Mesothelial cell of epicardium (in vitro differentiated cells): ENCODE data around the gene CSTPP1. TPM values are rescaled to one million over a fixed set of nuclear protein-coding genes. Genes with fewer than 3 reads are reported as not detected.

Experiments used
- DNase-seq, 2 experiments: peaks; one replicate each; pipeline ENCODE4 v3.0.0; 2021; ENCODE audit warnings: low spot score in 2 of 2; ENCODE audit not compliant: unreplicated experiment in 2 of 2
- H3K27ac Mint-ChIP-seq: 2 replicates; pipeline ENCODE4 v1.8.0; 2021; ENCODE audit warnings: mixed read lengths
- H3K27me3 Mint-ChIP-seq: 2 replicates; pipeline ENCODE4 v1.8.0; 2021; ENCODE audit warnings: low read depth, mixed read lengths
- H3K36me3 Mint-ChIP-seq: 2 replicates; pipeline ENCODE4 v1.8.0; 2021; ENCODE audit warnings: mixed read lengths
- H3K4me1 Mint-ChIP-seq: 2 replicates; pipeline ENCODE4 v1.8.0; 2021; ENCODE audit warnings: mixed read lengths
- H3K4me3 Mint-ChIP-seq: 2 replicates; pipeline ENCODE4 v1.8.0; 2021; ENCODE audit warnings: mild to moderate bottlenecking, moderate library complexity, mixed read lengths
- H3K9me3 Mint-ChIP-seq: 2 replicates; pipeline ENCODE4 v1.8.0; 2021; ENCODE audit warnings: mixed read lengths
- total RNA-seq: library from RNA; stranded (reverse); gene quantifications from 3 replicates; pipeline ENCODE4 v1.2.1, GENCODE V29; 2021
- TF ChIP-seq, protein P1 (sequence below): fragments of 200-600 bp; sonication (generic); IDR thresholded peaks from one replicate; pipeline ENCODE4 v1.5.0; 2021; ENCODE audit warnings: antibody characterized with exemption; ENCODE audit not compliant: unreplicated experiment

CSTPP1 gene
- total RNA-seq, 1 donor from 2014 or later: 44.0 TPM

DNA sequence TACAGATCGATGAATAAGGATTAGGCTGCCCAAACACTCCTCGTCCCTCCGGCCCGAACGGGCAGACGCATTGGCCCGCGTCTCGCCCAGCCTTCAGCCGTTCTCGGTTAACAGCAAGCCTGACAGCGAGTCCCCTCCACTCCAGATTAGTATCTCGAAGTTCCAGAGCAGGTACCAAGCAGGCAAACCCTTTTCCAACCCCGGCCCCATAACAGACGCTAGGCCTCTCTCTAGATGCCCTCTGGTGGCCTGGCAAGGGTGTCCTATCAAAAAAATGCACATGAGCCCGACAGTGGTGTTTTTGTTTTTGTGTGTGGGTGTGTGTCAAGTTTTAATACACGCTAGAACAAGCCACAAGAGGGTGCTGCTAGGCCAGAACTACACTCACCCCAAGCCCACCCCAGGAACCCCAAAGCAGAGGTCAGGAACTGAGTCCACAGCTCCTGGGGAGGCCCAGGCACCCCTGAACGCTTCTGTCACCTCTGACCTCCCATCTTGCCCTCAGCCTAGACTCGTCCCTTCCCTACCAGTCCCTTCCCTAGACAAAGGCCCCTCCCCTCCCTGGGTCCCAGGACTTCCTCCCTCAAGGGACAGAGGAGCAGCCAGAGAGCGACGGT is 240.8 kb downstream of the CSTPP1 start:
- no peaks in the 10 kb centered on the region for H3K9me3 Mint-ChIP-seq
- H3K4me1 Mint-ChIP-seq: peaks cover 21% of the 10 kb centered on the region
- H3K36me3 Mint-ChIP-seq: peaks cover 4% of the 10 kb centered on the region
- TF ChIP-seq, protein P1, sequence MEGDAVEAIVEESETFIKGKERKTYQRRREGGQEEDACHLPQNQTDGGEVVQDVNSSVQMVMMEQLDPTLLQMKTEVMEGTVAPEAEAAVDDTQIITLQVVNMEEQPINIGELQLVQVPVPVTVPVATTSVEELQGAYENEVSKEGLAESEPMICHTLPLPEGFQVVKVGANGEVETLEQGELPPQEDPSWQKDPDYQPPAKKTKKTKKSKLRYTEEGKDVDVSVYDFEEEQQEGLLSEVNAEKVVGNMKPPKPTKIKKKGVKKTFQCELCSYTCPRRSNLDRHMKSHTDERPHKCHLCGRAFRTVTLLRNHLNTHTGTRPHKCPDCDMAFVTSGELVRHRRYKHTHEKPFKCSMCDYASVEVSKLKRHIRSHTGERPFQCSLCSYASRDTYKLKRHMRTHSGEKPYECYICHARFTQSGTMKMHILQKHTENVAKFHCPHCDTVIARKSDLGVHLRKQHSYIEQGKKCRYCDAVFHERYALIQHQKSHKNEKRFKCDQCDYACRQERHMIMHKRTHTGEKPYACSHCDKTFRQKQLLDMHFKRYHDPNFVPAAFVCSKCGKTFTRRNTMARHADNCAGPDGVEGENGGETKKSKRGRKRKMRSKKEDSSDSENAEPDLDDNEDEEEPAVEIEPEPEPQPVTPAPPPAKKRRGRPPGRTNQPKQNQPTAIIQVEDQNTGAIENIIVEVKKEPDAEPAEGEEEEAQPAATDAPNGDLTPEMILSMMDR: peak; percentile 57
- H3K4me3 Mint-ChIP-seq: peak overlapping the region; percentile 97
- peak overlapping the region; percentile 98 for H3K27ac Mint-ChIP-seq
- peak in 1 of 2 experiments; percentile 67 for DNase-seq
- H3K27me3 Mint-ChIP-seq: no peaks in the 10 kb centered on the region

DNA sequence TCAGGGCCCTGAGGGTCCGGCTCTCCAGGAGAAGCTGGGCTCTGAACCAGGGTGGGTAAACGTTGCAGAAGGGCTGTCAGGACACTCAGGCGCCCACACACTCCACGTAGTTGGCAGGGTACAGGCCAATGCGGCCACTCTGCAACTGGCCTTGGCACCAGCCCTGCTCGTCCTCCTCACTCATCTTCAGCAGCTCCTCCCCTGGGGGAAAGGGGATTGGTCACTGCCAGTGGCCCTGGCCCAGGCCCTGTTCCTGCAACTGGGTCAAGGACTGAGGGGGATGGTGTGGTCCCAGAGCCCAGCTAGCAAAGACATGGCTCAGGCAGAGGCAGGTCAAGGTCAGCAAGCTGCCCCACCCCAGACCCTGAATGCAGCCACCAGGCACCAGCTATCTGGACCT is 241.3 kb downstream of the CSTPP1 start:
- peak overlapping the region; percentile 98 for H3K27ac Mint-ChIP-seq
- H3K4me1 Mint-ChIP-seq: peaks cover 21% of the 10 kb centered on the region
- DNase-seq: no peak
- TF ChIP-seq, protein P1: no peak
- peak overlapping the region; percentile 97 for H3K4me3 Mint-ChIP-seq
- H3K9me3 Mint-ChIP-seq: no peaks in the 10 kb centered on the region
- no peaks in the 10 kb centered on the region for H3K27me3 Mint-ChIP-seq
- H3K36me3 Mint-ChIP-seq: peaks cover 4% of the 10 kb centered on the region

DNA sequence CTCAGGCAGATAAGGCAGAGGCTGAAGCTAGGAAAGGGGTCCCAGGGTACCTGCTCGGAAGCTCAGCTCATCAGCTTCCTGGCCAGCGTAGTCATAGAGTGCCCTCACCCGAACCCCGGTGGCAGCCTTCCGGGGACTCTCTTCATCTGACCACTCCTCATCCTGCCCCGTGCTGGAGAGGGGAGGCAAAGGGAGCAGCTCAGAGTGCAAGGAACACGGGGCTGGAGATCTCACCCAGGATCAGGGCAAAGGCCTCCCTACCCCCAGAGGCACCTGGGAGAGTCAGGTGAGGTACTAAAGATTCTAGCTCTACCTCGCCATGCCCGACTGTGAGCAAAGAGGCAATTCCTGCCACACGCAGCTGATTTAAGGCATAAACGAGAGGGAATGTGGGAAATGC is 241.8 kb downstream of the CSTPP1 start:
- TF ChIP-seq, protein P1: no peak
- no peaks in the 10 kb centered on the region for H3K9me3 Mint-ChIP-seq

DNA sequence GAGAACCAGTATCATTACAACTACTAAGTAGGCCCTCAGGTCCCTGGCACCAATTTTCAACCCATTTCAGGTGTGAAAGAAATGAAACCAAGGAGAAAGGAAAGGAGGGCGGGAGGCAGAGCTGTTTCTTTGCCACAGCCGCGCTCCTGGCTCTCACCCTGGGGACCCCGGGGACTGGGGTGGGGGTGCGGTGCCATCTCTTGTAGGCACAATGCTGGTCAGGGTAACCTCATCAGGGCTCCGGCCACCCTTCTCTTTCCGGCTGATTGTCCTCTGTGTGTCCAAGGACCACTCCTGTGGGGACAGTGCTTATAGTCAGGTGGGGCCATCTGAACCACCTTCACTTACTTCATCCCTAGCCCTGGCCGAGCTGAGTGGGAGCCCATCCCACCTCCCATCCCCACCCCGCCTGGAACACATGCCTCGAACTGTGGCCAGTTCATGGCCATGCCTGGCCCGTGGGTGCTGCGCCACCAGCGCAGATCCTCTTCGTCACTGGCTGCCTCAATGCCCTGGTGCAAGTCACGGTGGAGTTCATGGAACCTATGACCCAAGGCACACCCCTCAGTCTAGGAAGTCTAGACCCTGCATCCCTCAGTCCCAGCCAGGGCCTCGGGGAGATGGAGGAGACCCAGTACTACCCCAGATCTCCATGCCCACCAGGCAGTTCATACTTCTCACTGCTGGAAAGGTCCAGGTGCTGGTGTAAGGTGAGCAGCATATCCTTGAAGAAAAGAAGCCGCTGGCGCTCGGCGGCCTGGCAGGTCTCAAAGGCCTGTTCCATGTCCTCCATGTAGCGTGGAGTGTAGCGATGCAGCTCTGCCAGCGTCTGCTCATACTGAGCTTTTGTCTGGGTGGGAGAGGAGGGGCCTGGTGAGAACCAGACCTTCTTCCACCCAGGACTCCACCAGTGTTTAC is 242.4 kb downstream of the CSTPP1 start:
- TF ChIP-seq, protein P1: peak; percentile 46
- no peaks in the 10 kb centered on the region for H3K27me3 Mint-ChIP-seq
- peaks cover 21% of the 10 kb centered on the region for H3K4me1 Mint-ChIP-seq
- no peak overlapping the region for H3K4me3 Mint-ChIP-seq
- H3K36me3 Mint-ChIP-seq: peaks cover 4% of the 10 kb centered on the region
- no peak overlapping the region for H3K27ac Mint-ChIP-seq
- no peaks in the 10 kb centered on the region for H3K9me3 Mint-ChIP-seq
- DNase-seq: no peak

More for the DNA sequence above, 241.8 kb downstream of the CSTPP1 start:
- Mint-ChIP-seq H3K4me3 (no peak overlapping the region), H3K27ac (no peak overlapping the region), H3K4me1 (peaks cover 21% of the 10 kb centered on the region), H3K27me3 (no peaks in the 10 kb centered on the region), H3K36me3 (peaks cover 4% of the 10 kb centered on the region)
- DNase-seq: no peak

DNA sequence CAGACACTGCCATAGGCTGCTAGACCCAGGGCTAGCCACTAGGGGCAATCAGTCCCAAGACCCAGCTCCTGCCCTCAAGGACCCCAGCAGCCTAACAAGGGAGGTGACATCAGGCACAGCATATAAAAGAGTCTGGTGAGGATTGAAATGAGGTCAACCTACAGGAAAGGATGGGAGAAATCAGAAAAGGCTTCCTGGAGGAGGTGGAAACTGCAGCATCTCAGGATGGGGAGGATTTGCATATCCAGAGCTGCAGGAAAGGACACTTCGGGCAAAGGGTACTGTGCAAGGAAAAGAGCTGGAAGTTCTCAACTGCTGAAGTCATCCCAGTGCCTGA is 243.1 kb downstream of the CSTPP1 start:
- Mint-ChIP-seq H3K36me3 (peaks cover 4% of the 10 kb centered on the region), H3K4me1 (peaks cover 26% of the 10 kb centered on the region), H3K27ac (no peak overlapping the region), H3K9me3 (no peaks in the 10 kb centered on the region), H3K27me3 (no peaks in the 10 kb centered on the region), H3K4me3 (no peak overlapping the region)
- no peak for DNase-seq
- TF ChIP-seq, protein P1: no peak
